BE2C (cell line): ENCODE measurements around the gene NFU1.

ENCODE experiments used
- DNase-seq: peaks from one replicate; pipeline ENCODE4 v3.0.0-alpha.2; 2020
- H3K27me3 ChIP-seq: fragments of 250-450 bp; sonication (Bioruptor Pico); 2 replicates; pipeline ENCODE4 v1.5.1; 2020; ENCODE audit warnings: mild to moderate bottlenecking
- H3K36me3 ChIP-seq: fragments of 250-450 bp; sonication (Bioruptor Pico); 2 replicates; pipeline ENCODE4 v1.5.1; 2020; ENCODE audit warnings: mild to moderate bottlenecking
- H3K4me1 ChIP-seq: fragments of 250-450 bp; sonication (Bioruptor Pico); 2 replicates; pipeline ENCODE4 v1.5.1; 2020
- H3K4me3 ChIP-seq: 2 replicates; pipeline ENCODE4 v1.5.1; 2011; ENCODE audit warnings: low read depth, low read length
- H3K9me3 ChIP-seq: fragments of 250-450 bp; sonication (Bioruptor Pico); 2 replicates; pipeline ENCODE4 v1.5.1; 2020
- TF ChIP-seq, protein P1 (sequence below): IDR thresholded peaks from 2 replicates; pipeline ENCODE4 v1.5.1; 2012; ENCODE audit warnings: mild to moderate bottlenecking, low read depth, low read length

The NFU1 gene

DNA sequence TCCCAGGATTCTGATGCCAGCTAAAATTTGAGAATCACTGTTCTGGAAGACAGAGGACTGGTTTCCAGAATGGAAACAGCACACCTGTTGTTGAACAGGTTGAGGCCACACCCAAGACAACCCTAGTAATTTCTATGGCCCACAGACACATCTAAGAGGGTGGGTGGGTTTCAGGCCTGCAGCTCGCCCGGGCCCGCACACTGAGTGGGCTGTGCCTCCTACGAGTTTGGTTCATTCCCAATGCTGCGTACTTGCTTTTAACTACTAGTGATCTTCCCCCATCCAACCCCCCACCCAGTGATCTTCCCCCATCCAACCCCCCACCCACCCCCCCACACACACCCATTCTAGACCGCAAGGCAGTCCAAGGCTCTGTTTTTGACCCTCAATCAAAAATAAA is 1.3 kb upstream of the NFU1 start:
- no peaks in the 10 kb centered on the region for H3K9me3 ChIP-seq
- DNase-seq: no peak
- no peaks in the 10 kb centered on the region for H3K27me3 ChIP-seq
- H3K36me3 ChIP-seq: no peaks in the 10 kb centered on the region
- TF ChIP-seq, protein P1, sequence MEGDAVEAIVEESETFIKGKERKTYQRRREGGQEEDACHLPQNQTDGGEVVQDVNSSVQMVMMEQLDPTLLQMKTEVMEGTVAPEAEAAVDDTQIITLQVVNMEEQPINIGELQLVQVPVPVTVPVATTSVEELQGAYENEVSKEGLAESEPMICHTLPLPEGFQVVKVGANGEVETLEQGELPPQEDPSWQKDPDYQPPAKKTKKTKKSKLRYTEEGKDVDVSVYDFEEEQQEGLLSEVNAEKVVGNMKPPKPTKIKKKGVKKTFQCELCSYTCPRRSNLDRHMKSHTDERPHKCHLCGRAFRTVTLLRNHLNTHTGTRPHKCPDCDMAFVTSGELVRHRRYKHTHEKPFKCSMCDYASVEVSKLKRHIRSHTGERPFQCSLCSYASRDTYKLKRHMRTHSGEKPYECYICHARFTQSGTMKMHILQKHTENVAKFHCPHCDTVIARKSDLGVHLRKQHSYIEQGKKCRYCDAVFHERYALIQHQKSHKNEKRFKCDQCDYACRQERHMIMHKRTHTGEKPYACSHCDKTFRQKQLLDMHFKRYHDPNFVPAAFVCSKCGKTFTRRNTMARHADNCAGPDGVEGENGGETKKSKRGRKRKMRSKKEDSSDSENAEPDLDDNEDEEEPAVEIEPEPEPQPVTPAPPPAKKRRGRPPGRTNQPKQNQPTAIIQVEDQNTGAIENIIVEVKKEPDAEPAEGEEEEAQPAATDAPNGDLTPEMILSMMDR: no peak
- H3K4me1 ChIP-seq: no peaks in the 10 kb centered on the region; the same call in 1 of the 2 replicates
- no peak overlapping the region for H3K4me3 ChIP-seq

DNA sequence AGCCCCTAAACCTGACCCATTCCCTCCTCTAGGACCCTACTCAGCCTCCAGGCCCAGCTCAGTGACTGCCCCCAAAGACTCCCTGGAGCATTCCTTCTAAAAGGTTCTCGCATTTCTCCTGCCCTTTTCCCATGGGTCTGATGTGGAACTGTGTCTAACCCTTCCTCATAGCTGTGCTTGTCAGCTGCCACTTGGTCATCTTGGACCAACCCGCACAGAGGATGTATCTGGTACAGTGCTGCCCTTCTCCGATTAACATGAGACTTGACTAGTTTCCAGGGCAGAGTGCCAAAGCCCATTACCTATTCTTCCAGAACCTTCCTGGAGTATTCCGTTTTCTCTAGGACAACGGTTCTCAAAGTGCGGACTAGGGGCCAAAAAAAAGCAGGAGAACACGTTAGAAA is 518 bp upstream of the NFU1 start:
- TF ChIP-seq, protein P1: no peak
- no peaks in the 10 kb centered on the region for H3K9me3 ChIP-seq
- H3K27me3 ChIP-seq: no peaks in the 10 kb centered on the region
- peak; percentile 5 for DNase-seq
- H3K36me3 ChIP-seq: no peaks in the 10 kb centered on the region
- H3K4me3 ChIP-seq: peak overlapping the region; percentile 74
- no peaks in the 10 kb centered on the region; the same call in 1 of the 2 replicates for H3K4me1 ChIP-seq

DNA sequence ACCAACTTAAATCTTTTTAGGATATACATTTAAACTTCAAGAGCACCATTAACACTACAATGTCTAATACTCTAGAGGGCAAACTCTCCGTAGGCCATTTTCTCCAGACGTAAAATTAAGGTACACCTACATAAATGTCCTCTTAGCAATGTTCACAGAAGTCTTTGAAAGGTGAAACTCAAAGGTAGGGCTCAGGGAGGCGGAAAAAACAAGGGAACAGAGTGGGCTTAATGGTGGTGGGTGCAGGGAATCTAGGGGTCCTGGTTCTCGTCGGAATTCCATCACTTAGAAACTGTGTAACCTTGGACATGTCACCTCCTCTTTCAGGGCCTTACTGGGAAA is 668 bp downstream of the NFU1 start:
- no peak for DNase-seq

DNA sequence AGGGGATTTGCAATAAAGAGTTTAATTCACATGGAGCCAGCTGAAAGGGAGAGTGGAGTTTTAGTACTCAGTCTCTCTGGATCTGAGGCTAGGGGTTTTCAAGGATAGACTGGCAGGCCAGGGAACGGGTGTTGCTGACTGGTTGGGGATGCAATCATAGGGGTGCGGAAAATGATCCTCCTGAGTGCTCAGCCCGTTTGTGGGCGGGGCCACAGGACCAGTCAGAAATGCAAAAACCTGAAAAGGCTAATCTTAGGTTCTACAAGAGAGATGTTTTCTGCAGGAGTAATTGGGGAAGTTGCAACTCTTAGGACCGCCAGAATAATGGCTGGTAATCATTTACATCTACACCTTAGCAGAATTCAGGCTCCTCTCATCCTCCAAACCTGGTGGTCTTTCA is 2.5 kb downstream of the NFU1 start:
- H3K27me3 ChIP-seq: no peaks in the 10 kb centered on the region
- TF ChIP-seq, protein P1: no peak
- no peak overlapping the region for H3K4me3 ChIP-seq
- H3K36me3 ChIP-seq: no peaks in the 10 kb centered on the region
- no peaks in the 10 kb centered on the region; the same call in 1 of the 2 replicates for H3K4me1 ChIP-seq
- no peaks in the 10 kb centered on the region for H3K9me3 ChIP-seq
- no peak for DNase-seq

More for the DNA sequence above, 668 bp downstream of the NFU1 start:
- TF ChIP-seq, protein P1: no peak
- H3K36me3 ChIP-seq: no peaks in the 10 kb centered on the region
- no peaks in the 10 kb centered on the region; the same call in 1 of the 2 replicates for H3K4me1 ChIP-seq
- H3K9me3 ChIP-seq: no peaks in the 10 kb centered on the region
- no peaks in the 10 kb centered on the region for H3K27me3 ChIP-seq
- H3K4me3 ChIP-seq: peak overlapping the region; percentile 74

DNA sequence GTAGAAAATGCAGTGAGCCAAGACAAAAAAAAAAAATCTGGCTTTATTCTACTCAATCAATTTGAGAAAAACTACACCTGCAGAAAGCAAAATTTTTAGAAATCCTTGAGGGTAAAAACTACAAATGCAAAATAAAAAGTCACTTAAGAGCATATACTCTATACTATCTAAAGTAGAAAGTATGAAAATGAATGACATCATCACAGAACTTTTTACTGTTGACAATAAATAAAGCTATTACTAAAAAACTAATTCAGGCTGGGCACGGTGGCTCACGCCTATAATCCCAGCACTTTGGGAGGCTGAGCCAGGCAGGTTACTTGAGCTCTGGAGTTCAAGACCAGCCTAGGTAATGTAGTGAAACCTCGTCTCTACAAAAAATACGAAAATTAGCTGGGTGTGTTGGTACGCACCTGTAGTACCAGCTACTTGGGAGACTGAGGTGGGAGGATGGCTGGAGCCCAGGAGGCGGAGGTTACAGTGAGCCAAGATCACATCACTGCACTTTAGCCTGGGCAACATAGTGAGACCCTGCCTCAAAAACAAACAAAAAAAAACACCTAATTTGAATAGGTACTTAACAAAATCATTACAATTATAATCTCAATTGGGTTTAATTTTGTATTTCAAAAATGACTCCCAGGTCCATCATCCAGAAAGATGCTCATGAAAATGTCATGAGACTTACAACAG is 7.6 kb downstream of the NFU1 start:
- Histone ChIP-seq H3K27me3 (no peaks in the 10 kb centered on the region), H3K9me3 (no peaks in the 10 kb centered on the region), H3K36me3 (no peaks in the 10 kb centered on the region), H3K4me1 (no peaks in the 10 kb centered on the region), H3K4me3 (no peak overlapping the region)
- no peak for DNase-seq
- TF ChIP-seq, protein P1: no peak

DNA sequence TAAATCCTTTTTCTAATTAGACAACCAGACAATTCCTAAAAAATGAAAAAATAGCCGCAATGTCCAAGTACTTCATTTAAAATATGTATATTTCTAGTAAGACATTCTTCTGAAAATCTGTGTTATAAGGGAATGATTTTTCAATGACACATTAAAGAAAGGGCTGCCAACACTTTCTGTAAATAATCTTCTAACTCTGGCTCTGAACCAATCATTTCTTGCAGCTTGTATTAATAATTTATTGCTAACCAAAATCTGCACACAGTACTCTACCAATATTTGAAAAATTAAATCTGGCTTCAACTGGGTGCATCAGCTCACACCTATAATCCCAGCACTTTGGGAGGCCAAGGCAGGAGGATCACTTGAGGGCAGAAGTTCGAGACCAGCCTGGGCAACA is 8.3 kb downstream of the NFU1 start:
- Histone ChIP-seq H3K27me3 (no peaks in the 10 kb centered on the region), H3K4me1 (no peaks in the 10 kb centered on the region), H3K4me3 (no peak overlapping the region), H3K9me3 (no peaks in the 10 kb centered on the region), H3K36me3 (no peaks in the 10 kb centered on the region)
- TF ChIP-seq, protein P1: no peak
- DNase-seq: no peak
